GM12878 (cell line): ENCODE data around the gene FLOT1. TPM values are rescaled to one million over a fixed set of nuclear protein-coding genes. Genes with fewer than 3 reads are reported as not detected.

Experiments used
- ATAC-seq: fragments of 200-7000 bp; cut with Tn5 transposase; 3 replicates; pipeline ENCODE4 v1.9.1; 2020; ENCODE audit warnings: mild to moderate bottlenecking, moderate library complexity
- BruUV-seq: library from RNA; stranded (reverse); fragments of 400-500 nt; replicated peaks from 2 replicates; lab custom pipeline; 2021; lab: Mats Ljungman, UMichigan
- CTCF ChIA-PET: fragments of 300-600 bp; sonication (Branson Sonifier 250); formaldehyde crosslinking; extraction: SDS; loops from one replicate; lab custom pipeline; 2021; ENCODE audit warnings: inconsistent platforms; lab: Yijun Ruan, JAX
- POLR2A ChIA-PET: fragments of 350-600 bp; formaldehyde crosslinking; extraction: SDS; loops from one replicate; lab custom pipeline; 2021; ENCODE audit warnings: inconsistent platforms; lab: Charles Lee
- RAD21 ChIA-PET: fragments of 300-600 bp; sonication (Branson Sonifier 250); formaldehyde crosslinking; loops from one replicate; lab custom pipeline; 2023; ENCODE audit warnings: antibody characterized with exemption; ENCODE audit not compliant: unreplicated experiment; lab: Charles Lee
- SMC1A ChIA-PET: fragments of 300-600 bp; sonication (Branson Sonifier 250); formaldehyde crosslinking; loops from one replicate; lab custom pipeline; 2023; ENCODE audit not compliant: unreplicated experiment, uncharacterized antibody; lab: Charles Lee
- DNase-seq: peaks from one replicate; pipeline ENCODE4 v3.0.0-alpha.2; 2011; ENCODE audit warnings: low read depth, low spot score
- FAIRE-seq: peaks from 3 replicates; lab custom pipeline; 2011; peaks lifted over from hg19 to GRCh38; lab: Jason Lieb, UNC
- H2AFZ ChIP-seq: 2 replicates; pipeline ENCODE4 v1.6.0; 2011; ENCODE audit warnings: low read depth, low read length, control low read depth; ENCODE audit not compliant: control insufficient read depth
- H3K27ac ChIP-seq: 2 replicates; pipeline ENCODE4 v1.5.1; 2011; ENCODE audit warnings: control low read depth; ENCODE audit not compliant: control insufficient read depth, insufficient read depth
- H3K27me3 ChIP-seq, 2 experiments: replicated peaks in 1 of 2; 2 replicates each; pipeline versions ENCODE4 v1.6.0 to v1.6.1; 2011; ENCODE audit warnings: low read length in 1 of 2; ENCODE audit not compliant: control insufficient read depth in 2 of 2, insufficient read depth in 2 of 2
- H3K36me3 ChIP-seq, 2 experiments: 2 replicates each; pipeline ENCODE4 v1.5.1; 2011; ENCODE audit warnings: low read length in 1 of 2; ENCODE audit not compliant: control insufficient read depth in 2 of 2, insufficient read depth in 2 of 2
- H3K4me1 ChIP-seq: 2 replicates; pipeline ENCODE4 v1.6.1; 2011; ENCODE audit warnings: mild to moderate bottlenecking, low read length, moderate library complexity, mixed read lengths; ENCODE audit not compliant: control insufficient read depth, insufficient read depth
- H3K4me2 ChIP-seq: 2 replicates; pipeline ENCODE4 v1.6.0; 2011; ENCODE audit warnings: control low read depth; ENCODE audit not compliant: control insufficient read depth, insufficient read depth
- H3K4me3 ChIP-seq: fragments of 200-600 bp; sonication (generic); 2 replicates; pipeline ENCODE4 v1.5.1; 2016
- H3K79me2 ChIP-seq: 2 replicates; pipeline ENCODE4 v1.6.0; 2011; ENCODE audit warnings: low read length; ENCODE audit not compliant: control insufficient read depth, insufficient read depth
- H3K9ac ChIP-seq: 2 replicates; pipeline ENCODE4 v1.8.0; 2011; ENCODE audit warnings: low read length, control low read depth, mixed read lengths; ENCODE audit not compliant: control insufficient read depth, insufficient read depth
- H3K9me3 ChIP-seq: replicated peaks from 3 replicates; pipeline ENCODE4 v1.5.1; 2011; ENCODE audit warnings: mild to moderate bottlenecking, low read length; ENCODE audit not compliant: control insufficient read depth, insufficient read depth
- H4K20me1 ChIP-seq: 2 replicates; pipeline ENCODE4 v1.6.0; 2011; ENCODE audit not compliant: control insufficient read depth, insufficient read depth
- EGR1 ChIP-seq, 2 experiments: IDR thresholded peaks; 1 replicate in 1 of 2; 2 replicates in 1 of 2; pipeline ENCODE4 v1.6.1; 2011 to 2012; ENCODE audit warnings: low read depth in 2 of 2, low read length in 2 of 2, borderline replicate concordance in 1 of 2, mild to moderate bottlenecking in 1 of 2, moderate library complexity in 1 of 2
- ESRRA ChIP-seq: IDR thresholded peaks from 2 replicates; pipeline ENCODE4 v1.6.1; 2012; ENCODE audit warnings: mild to moderate bottlenecking, low read length, improper control_type of control experiment
- ETV6 ChIP-seq, 2 experiments: fragments of 450-650 bp in 1 of 2; IDR thresholded peaks in 1 of 2; conservative IDR thresholded peaks in 1 of 2; 2 replicates each; pipeline ENCODE4 v1.6.1; 2014; ENCODE audit warnings: antibody characterized with exemption in 1 of 2, borderline replicate concordance in 1 of 2, low read depth in 1 of 2, mild to moderate bottlenecking in 1 of 2, moderate library complexity in 1 of 2
- HDAC2 ChIP-seq: fragments of 200-600 bp; sonication (generic); IDR thresholded peaks from 2 replicates; pipeline ENCODE4 v1.6.1; 2017
- HDGF ChIP-seq: fragments of 450-650 bp; IDR thresholded peaks from 2 replicates; pipeline ENCODE4 v1.6.1; 2016; ENCODE audit warnings: antibody characterized with exemption
- IRF4 ChIP-seq: IDR thresholded peaks from 2 replicates; pipeline ENCODE4 v1.6.1; 2011; ENCODE audit warnings: low read depth, low read length
- MTA2 ChIP-seq: fragments of 450-650 bp; IDR thresholded peaks from 2 replicates; pipeline ENCODE4 v1.6.1; 2016; ENCODE audit warnings: low read depth, mild to moderate bottlenecking, moderate library complexity
- MYC ChIP-seq: IDR thresholded peaks from 2 replicates; pipeline ENCODE4 v1.6.1; 2011; ENCODE audit warnings: mild to moderate bottlenecking, low read length, moderate library complexity, inconsistent platforms; ENCODE audit not compliant: insufficient read depth, insufficient replicate concordance, insufficient read length, severe bottlenecking
- NBN ChIP-seq: fragments of 450-650 bp; IDR thresholded peaks from 2 replicates; pipeline ENCODE4 v1.6.1; 2016
- NR2F1 ChIP-seq: fragments of 450-650 bp; conservative IDR thresholded peaks from 2 replicates; pipeline ENCODE4 v1.6.1; 2017; ENCODE audit warnings: mild to moderate bottlenecking
- PML ChIP-seq: IDR thresholded peaks from 2 replicates; pipeline ENCODE4 v1.6.1; 2012; ENCODE audit warnings: low read length, inconsistent platforms
- POLR2AphosphoS2 ChIP-seq: IDR thresholded peaks from 2 replicates; pipeline ENCODE4 v1.6.1; 2011; ENCODE audit warnings: low read depth, mild to moderate bottlenecking, low read length, improper control_type of control experiment, moderate library complexity
- YY1 ChIP-seq: IDR thresholded peaks from 2 replicates; pipeline ENCODE4 v1.6.1; 2011; ENCODE audit warnings: low read depth, mild to moderate bottlenecking, low read length
- ZSCAN29 ChIP-seq: fragments of 450-650 bp; IDR thresholded peaks from 2 replicates; pipeline ENCODE4 v1.6.1; 2017; ENCODE audit warnings: mild to moderate bottlenecking, moderate library complexity
- WGBS: methylation state at CpG from one replicate; pipeline ENCODE4 v1.1.6; 2016; ENCODE audit warnings: low lambda C conversion rate; ENCODE audit not compliant: insufficient replicate concordance, insufficient coverage; ENCODE audit errors: missing lambda C conversion rate; 5-methylcytosine and 5-hydroxymethylcytosine counted together
- in situ Hi-C: fragments of 300-500 bp; cut with MboI; formaldehyde crosslinking; loops from 9 replicates; pipeline ENCODE4 v1.14.3; 2018; ENCODE audit warnings: mixed read lengths
- intact Hi-C: fragments of 100-400 bp; cut with micrococcal nuclease; formaldehyde crosslinking; loops from one replicate; pipeline ENCODE4 v1.14.2; 2022; ENCODE audit not compliant: unreplicated experiment
- polyA plus RNA-seq, 11 experiments: library from polyadenylated mRNA; depleted of rRNA in 4 of 11; unstranded in 6 of 11; stranded (reverse) in 5 of 11; fragments of >200 nt; fragmentation: Nextera tagmentation in 4 of 11; fragmentation: Illumina TruSeq in 1 of 11; extraction: Ambion mirVana in 4 of 11; extraction: Trizol in 1 of 11; gene quantifications; 1 replicate in 1 of 11; 2 replicates in 10 of 11; pipeline versions ENCODE4 v1.2.1 to v1.2.3, GENCODE V29; 2011 to 2016; ENCODE audit warnings: inconsistent platforms in 2 of 11, missing spikeins in 2 of 11, low read depth in 1 of 11
- total RNA-seq, 4 experiments: library from RNA; depleted of rRNA in 3 of 4; stranded (reverse); fragments of >200 nt in 3 of 4; fragmentation: Illumina TruSeq in 1 of 4; extraction: Trizol in 1 of 4; gene quantifications; 2 replicates each; pipeline versions ENCODE4 v1.2.1 to v1.2.3, GENCODE V29; 2013 to 2021
- TF ChIP-seq, protein P1 (sequence below): IDR thresholded peaks from 2 replicates; pipeline ENCODE4 v1.6.1; 2011; ENCODE audit warnings: borderline replicate concordance, low read depth, mild to moderate bottlenecking, moderate library complexity, low read length; ENCODE audit not compliant: insufficient read depth, poor library complexity, severe bottlenecking
- TF ChIP-seq, protein P2 (sequence below): fragments of 450-650 bp; IDR thresholded peaks from 2 replicates; pipeline ENCODE4 v1.6.1; 2018; ENCODE audit warnings: mild to moderate bottlenecking, low read depth, moderate library complexity; ENCODE audit not compliant: partially characterized antibody
- TF ChIP-seq, protein P3 (sequence below): IDR thresholded peaks from 2 replicates; pipeline ENCODE4 v1.6.1; 2011; ENCODE audit warnings: mild to moderate bottlenecking, low read depth, low read length, moderate library complexity; ENCODE audit not compliant: insufficient replicate concordance

Gene FLOT1
- total and polyA plus RNA-seq, 10 of the 15 experiments (the other 5 are each of a cell fraction or from before 2014, with no cell fraction given) = 12.3 to 153 (median 112) TPM

DNA sequence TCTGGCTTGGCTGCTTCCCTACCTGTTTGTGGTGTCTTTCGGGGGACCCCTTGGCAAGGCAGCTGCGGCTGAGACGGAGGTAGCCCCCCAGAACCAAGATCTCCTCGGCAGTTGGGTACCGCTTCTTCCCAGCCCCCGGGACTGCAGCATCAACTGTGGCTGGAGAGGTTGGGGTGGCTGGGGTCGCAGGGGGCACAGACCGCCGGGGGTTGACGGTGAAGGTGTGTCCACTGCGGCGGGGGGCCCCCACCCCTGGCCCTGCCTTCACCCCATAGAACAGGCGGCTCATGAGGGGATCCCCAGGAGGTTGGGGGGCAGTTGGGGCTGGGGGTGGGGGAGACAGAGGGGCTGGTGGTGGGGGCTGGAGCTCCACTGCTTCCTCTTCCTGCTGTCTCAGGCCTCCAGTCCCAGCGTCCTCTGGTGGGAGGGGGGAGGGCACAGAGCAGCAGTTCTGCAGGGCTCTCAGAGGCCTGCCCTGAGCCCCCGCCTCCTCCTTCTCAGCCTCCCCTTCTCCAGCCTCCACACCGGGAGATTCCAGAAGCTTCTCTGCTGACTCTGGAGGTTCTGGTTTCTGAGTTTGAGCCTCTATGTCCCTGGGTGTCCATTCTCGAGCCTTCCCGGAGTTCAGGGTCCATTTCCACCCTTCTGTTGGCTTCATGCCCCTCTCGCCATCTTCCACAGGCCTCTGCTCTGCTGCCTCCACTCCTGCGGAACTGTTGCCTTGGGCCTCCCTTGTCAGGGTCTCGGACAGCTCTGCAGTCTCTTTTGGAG is 57.9 kb downstream of the FLOT1 start:
- FAIRE-seq = no peak
- in situ Hi-C loops (loop anchor here (5.0 kb wide), 2 partner anchors 33 to 138 kb away; partner anchors contain the start of gene MDC1), intact Hi-C loops (loop anchor here (5.0 kb wide), 2 partner anchors 143 to 193 kb away; no protein-coding TSS in a partner anchor)
- no peak for DNase-seq
- SMC1A ChIA-PET = interaction anchor here (1.0 to 11.3 kb wide), 4 partner anchors 40 to 70 kb away, joined by 3 to 265 read pairs (median 4); partner anchors contain the start of genes MDC1 and TUBB
- RAD21 ChIA-PET = interaction anchor here (0.8 to 14.2 kb wide), 5 partner anchors 36 to 155 kb away, joined by 3 to 232 read pairs (median 3); partner anchors contain the start of genes MDC1 and TUBB
- peaks cover 0 to 9% of the 10 kb centered on the region in 2 experiments; a peak in 3 of 4 replicates for H3K36me3 ChIP-seq
- no peak overlapping the region for H2AFZ ChIP-seq
- POLR2A ChIA-PET = interaction anchor here (0.6 to 9.5 kb wide), 7 partner anchors 35 to 230 kb away, joined by 3 to 200 read pairs (median 4); partner anchors contain the start of genes MDC1, TUBB and VARS2
- peak overlapping the region; percentile 100 for H3K4me3 ChIP-seq
- peak overlapping the region; percentile 94 for H3K9ac ChIP-seq
- peaks cover 18% of the 10 kb centered on the region for H3K4me1 ChIP-seq
- H3K79me2 ChIP-seq = peaks cover 100% of the 10 kb centered on the region
- H3K9me3 ChIP-seq = no peaks in the 10 kb centered on the region
- WGBS = under 1% methylated on average over 21 of the region's 21 CpGs
- no TSS peak for BruUV-seq
- peak overlapping the region; percentile 89 for H3K4me2 ChIP-seq
- no peaks in the 10 kb centered on the region for H3K27me3 ChIP-seq
- no peak for ATAC-seq
- peaks cover 5% of the 10 kb centered on the region; the same call in 1 of the 2 replicates for H4K20me1 ChIP-seq
- peak overlapping the region; percentile 96 for H3K27ac ChIP-seq
- CTCF ChIA-PET = interaction anchor here (0.9 to 9.5 kb wide), 6 partner anchors 9 to 136 kb away, joined by 3 to 487 read pairs (median 4); partner anchors contain the start of genes DHX16, MDC1 and TUBB
- TF ChIP-seq ESRRA (no peak), IRF4 (0 out of 2 replicates have a peak, but pooled peaks have one; percentile 7), ETV6 (conservative IDR thresholded peaks at IDR 0.05 in 1 of 2, IDR thresholded peaks at IDR 0.05 in 1 of 2; ENCODE audit: borderline replicate concordance in 1 of 2, low read depth in 1 of 2) (0 out of 4 replicates have a peak, but pooled peaks of 1 of the 2 experiments have one; percentile 44), PML (no peak), MTA2 (no peak), HDAC2 (no peak), EGR1 (IDR thresholded peaks at IDR 0.05; ENCODE audit: borderline replicate concordance in 1 of 2, low read depth in 2 of 2, low read length in 2 of 2) (peak in 1 of 2 experiments; percentile 30; a peak in 1 of 3 replicates), POLR2AphosphoS2 (no peak), HDGF (no peak; the same call in 1 of the 2 replicates), YY1 (0 out of 2 replicates have a peak, but pooled peaks have one; percentile 7), NBN (no peak; the same call in 1 of the 2 replicates), ZSCAN29 (no peak), NR2F1 (no peak), MYC (no peak)
- TF ChIP-seq, protein P1, sequence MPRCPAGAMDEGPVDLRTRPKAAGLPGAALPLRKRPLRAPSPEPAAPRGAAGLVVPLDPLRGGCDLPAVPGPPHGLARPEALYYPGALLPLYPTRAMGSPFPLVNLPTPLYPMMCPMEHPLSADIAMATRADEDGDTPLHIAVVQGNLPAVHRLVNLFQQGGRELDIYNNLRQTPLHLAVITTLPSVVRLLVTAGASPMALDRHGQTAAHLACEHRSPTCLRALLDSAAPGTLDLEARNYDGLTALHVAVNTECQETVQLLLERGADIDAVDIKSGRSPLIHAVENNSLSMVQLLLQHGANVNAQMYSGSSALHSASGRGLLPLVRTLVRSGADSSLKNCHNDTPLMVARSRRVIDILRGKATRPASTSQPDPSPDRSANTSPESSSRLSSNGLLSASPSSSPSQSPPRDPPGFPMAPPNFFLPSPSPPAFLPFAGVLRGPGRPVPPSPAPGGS = no peak
- TF ChIP-seq, protein P2, sequence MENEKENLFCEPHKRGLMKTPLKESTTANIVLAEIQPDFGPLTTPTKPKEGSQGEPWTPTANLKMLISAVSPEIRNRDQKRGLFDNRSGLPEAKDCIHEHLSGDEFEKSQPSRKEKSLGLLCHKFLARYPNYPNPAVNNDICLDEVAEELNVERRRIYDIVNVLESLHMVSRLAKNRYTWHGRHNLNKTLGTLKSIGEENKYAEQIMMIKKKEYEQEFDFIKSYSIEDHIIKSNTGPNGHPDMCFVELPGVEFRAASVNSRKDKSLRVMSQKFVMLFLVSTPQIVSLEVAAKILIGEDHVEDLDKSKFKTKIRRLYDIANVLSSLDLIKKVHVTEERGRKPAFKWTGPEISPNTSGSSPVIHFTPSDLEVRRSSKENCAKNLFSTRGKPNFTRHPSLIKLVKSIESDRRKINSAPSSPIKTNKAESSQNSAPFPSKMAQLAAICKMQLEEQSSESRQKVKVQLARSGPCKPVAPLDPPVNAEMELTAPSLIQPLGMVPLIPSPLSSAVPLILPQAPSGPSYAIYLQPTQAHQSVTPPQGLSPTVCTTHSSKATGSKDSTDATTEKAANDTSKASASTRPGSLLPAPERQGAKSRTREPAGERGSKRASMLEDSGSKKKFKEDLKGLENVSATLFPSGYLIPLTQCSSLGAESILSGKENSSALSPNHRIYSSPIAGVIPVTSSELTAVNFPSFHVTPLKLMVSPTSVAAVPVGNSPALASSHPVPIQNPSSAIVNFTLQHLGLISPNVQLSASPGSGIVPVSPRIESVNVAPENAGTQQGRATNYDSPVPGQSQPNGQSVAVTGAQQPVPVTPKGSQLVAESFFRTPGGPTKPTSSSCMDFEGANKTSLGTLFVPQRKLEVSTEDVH = no peak
- TF ChIP-seq, protein P3, sequence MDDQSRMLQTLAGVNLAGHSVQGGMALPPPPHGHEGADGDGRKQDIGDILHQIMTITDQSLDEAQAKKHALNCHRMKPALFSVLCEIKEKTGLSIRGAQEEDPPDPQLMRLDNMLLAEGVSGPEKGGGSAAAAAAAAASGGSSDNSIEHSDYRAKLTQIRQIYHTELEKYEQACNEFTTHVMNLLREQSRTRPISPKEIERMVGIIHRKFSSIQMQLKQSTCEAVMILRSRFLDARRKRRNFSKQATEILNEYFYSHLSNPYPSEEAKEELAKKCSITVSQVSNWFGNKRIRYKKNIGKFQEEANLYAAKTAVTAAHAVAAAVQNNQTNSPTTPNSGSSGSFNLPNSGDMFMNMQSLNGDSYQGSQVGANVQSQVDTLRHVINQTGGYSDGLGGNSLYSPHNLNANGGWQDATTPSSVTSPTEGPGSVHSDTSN = peak; percentile 1
